Fibroblast of lung (primary cell): ENCODE data around the gene NUBPL. TPM values are rescaled to one million over a fixed set of nuclear protein-coding genes. Genes with fewer than 3 reads are reported as not detected.

ENCODE experiments used
- DNase-seq, 2 donors: peaks; one replicate each; pipeline versions ENCODE4 v3.0.0 to v3.0.0-alpha.2; 2010; ENCODE audit warnings: low read depth in 2 of 2
- H2AFZ ChIP-seq: 2 replicates; pipeline ENCODE4 v1.5.1; 2012; ENCODE audit warnings: low read length, control low read depth, inconsistent platforms
- H3K27ac ChIP-seq: 2 replicates; pipeline ENCODE4 v1.5.1; 2011; ENCODE audit warnings: low read length, control low read depth; ENCODE audit not compliant: insufficient read depth
- H3K27me3 ChIP-seq: 2 replicates; pipeline ENCODE4 v1.5.1; 2011; ENCODE audit warnings: mild to moderate bottlenecking, low read length; ENCODE audit not compliant: control insufficient read depth, insufficient read depth
- H3K36me3 ChIP-seq: 2 replicates; pipeline ENCODE4 v1.5.1; 2011; ENCODE audit warnings: low read length; ENCODE audit not compliant: control insufficient read depth, insufficient read depth
- H3K4me1 ChIP-seq: 2 replicates; pipeline ENCODE4 v1.5.1; 2011; ENCODE audit warnings: low read length; ENCODE audit not compliant: control insufficient read depth, insufficient read depth; ENCODE audit errors: extremely low read depth
- H3K4me2 ChIP-seq: 2 replicates; pipeline ENCODE4 v1.5.1; 2011; ENCODE audit warnings: low read length, control low read depth; ENCODE audit not compliant: insufficient read depth; ENCODE audit errors: extremely low read depth
- H3K4me3 ChIP-seq, 4 experiments: fragments of 200-600 bp in 1 of 4; sonication (generic) in 1 of 4; replicated peaks in 1 of 4; 2 replicates each; pipeline ENCODE4 v1.5.1; 2011 to 2016; ENCODE audit warnings: low read length in 4 of 4, low read depth in 3 of 4, mild to moderate bottlenecking in 3 of 4, control low read depth in 2 of 4, inconsistent platforms in 1 of 4, mixed read lengths in 1 of 4; ENCODE audit not compliant: insufficient read depth in 1 of 4; ENCODE audit errors: control extremely low read depth in 1 of 4
- H3K79me2 ChIP-seq: 2 replicates; pipeline ENCODE4 v1.5.1; 2012; ENCODE audit warnings: mild to moderate bottlenecking, low read length, inconsistent platforms; ENCODE audit not compliant: control insufficient read depth, insufficient read depth
- H3K9ac ChIP-seq: 2 replicates; pipeline ENCODE4 v1.5.1; 2011; ENCODE audit warnings: mild to moderate bottlenecking, low read length, control low read depth; ENCODE audit not compliant: insufficient read depth
- H3K9me3 ChIP-seq: 2 replicates; pipeline ENCODE4 v1.5.1; 2012; ENCODE audit warnings: low read depth, low read length; ENCODE audit not compliant: control insufficient read depth, insufficient read depth
- H4K20me1 ChIP-seq: 2 replicates; pipeline ENCODE4 v1.5.1; 2011; ENCODE audit warnings: low read length; ENCODE audit not compliant: control insufficient read depth, insufficient read depth; ENCODE audit errors: extremely low read depth
- EZH2 ChIP-seq: IDR thresholded peaks from 2 replicates; pipeline ENCODE4 v1.5.1; 2012; ENCODE audit warnings: low read length, control low read depth, mild to moderate bottlenecking; ENCODE audit errors: missing control alignments
- polyA plus RNA-seq, 2 donors: library from polyadenylated mRNA; depleted of rRNA in 1 of 2; stranded (reverse) in 1 of 2; unstranded in 1 of 2; fragments of >200 nt; gene quantifications; 2 replicates each; pipeline ENCODE4 v1.2.1, GENCODE V29; 2011 to 2012; ENCODE audit warnings: missing spikeins in 1 of 2
- total RNA-seq: library from RNA; depleted of rRNA; stranded (reverse); fragments of >200 nt; gene quantifications from 2 replicates; pipeline ENCODE4 v1.2.1, GENCODE V29; 2014
- TF ChIP-seq, protein P1 (sequence below), 2 donors: IDR thresholded peaks in 1 of 2; conservative IDR thresholded peaks in 1 of 2; 1 replicate in 1 of 2; 2 replicates in 1 of 2; pipeline ENCODE4 v1.5.1; 2011 to 2012; ENCODE audit warnings: low read length in 2 of 2, control low read depth in 1 of 2, inconsistent platforms in 1 of 2, low read depth in 1 of 2, mild to moderate bottlenecking in 1 of 2

The NUBPL gene
- total and polyA plus RNA-seq, 2 donors (not counting 1 experiment from before 2014, with no cell fraction given): 9.0 to 10.7 TPM

DNA sequence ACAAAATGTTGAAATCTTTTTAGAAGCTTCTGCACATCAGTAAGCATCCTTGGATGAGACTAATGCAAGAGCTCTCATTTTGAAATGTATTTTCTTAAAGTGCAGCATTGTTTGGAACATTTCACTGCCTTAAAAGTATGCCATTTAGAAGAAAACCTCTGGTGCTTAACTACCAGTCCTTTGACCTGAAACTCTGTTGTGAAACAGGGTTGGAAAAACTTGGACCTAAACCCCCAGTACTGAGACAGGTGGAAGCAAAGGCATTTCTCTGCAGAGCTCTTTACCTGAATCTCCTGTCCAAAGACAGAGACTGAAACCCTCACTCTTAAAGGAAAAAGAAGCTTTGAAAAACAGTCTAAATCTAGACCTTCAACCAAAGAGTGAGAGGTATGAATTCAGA, 207.2 kb downstream of the NUBPL start:
- no peak overlapping the region for H3K4me3 ChIP-seq
- no peak overlapping the region for H2AFZ ChIP-seq
- no peaks in the 10 kb centered on the region for H3K27me3 ChIP-seq
- H3K4me1 ChIP-seq: no peaks in the 10 kb centered on the region
- no peaks in the 10 kb centered on the region for H3K79me2 ChIP-seq
- no peak for DNase-seq
- TF ChIP-seq EZH2: no peak
- TF ChIP-seq, protein P1, sequence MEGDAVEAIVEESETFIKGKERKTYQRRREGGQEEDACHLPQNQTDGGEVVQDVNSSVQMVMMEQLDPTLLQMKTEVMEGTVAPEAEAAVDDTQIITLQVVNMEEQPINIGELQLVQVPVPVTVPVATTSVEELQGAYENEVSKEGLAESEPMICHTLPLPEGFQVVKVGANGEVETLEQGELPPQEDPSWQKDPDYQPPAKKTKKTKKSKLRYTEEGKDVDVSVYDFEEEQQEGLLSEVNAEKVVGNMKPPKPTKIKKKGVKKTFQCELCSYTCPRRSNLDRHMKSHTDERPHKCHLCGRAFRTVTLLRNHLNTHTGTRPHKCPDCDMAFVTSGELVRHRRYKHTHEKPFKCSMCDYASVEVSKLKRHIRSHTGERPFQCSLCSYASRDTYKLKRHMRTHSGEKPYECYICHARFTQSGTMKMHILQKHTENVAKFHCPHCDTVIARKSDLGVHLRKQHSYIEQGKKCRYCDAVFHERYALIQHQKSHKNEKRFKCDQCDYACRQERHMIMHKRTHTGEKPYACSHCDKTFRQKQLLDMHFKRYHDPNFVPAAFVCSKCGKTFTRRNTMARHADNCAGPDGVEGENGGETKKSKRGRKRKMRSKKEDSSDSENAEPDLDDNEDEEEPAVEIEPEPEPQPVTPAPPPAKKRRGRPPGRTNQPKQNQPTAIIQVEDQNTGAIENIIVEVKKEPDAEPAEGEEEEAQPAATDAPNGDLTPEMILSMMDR (conservative IDR thresholded peaks at IDR 0.05 in 1 of 2, IDR thresholded peaks at IDR 0.05 in 1 of 2; ENCODE audit: low read depth in 1 of 2, low read length in 2 of 2): no peak
- no peak overlapping the region for H3K9ac ChIP-seq
- H3K36me3 ChIP-seq: no peaks in the 10 kb centered on the region
- no peak overlapping the region for H3K27ac ChIP-seq
- H3K4me2 ChIP-seq: no peak overlapping the region
- H3K9me3 ChIP-seq: no peaks in the 10 kb centered on the region
- no peaks in the 10 kb centered on the region for H4K20me1 ChIP-seq

DNA sequence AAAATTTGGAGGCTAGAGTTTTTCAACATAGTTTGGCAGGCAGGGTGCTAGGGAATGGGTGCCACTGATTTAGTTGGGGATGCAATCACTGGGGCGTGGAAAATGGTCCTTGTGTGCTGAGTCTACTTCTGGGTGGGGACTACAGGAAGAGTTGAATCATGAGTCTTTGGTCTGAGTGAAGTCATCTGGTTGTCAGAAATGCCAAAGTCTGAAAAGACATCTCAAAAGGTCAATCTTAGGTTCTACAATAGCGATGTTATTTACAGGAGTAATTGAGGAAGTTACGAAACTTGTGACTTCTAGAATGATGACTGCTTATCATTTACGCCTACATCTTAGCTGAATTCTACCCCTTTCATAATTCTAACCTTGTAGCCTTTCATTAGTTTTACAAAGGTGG, 209.1 kb downstream of the NUBPL start:
- DNase-seq: peak; percentile 2 to 6
- Histone ChIP-seq H4K20me1 (no peaks in the 10 kb centered on the region), H3K27me3 (no peaks in the 10 kb centered on the region), H2AFZ (no peak overlapping the region), H3K9me3 (no peaks in the 10 kb centered on the region), H3K27ac (no peak overlapping the region), H3K4me3 (no peak overlapping the region), H3K4me2 (no peak overlapping the region), H3K4me1 (no peaks in the 10 kb centered on the region), H3K79me2 (no peaks in the 10 kb centered on the region), H3K9ac (no peak overlapping the region), H3K36me3 (no peaks in the 10 kb centered on the region)
- TF ChIP-seq EZH2: no peak
- TF ChIP-seq, protein P1 (conservative IDR thresholded peaks at IDR 0.05 in 1 of 2, IDR thresholded peaks at IDR 0.05 in 1 of 2; ENCODE audit: low read depth in 1 of 2, low read length in 2 of 2): no peak

DNA sequence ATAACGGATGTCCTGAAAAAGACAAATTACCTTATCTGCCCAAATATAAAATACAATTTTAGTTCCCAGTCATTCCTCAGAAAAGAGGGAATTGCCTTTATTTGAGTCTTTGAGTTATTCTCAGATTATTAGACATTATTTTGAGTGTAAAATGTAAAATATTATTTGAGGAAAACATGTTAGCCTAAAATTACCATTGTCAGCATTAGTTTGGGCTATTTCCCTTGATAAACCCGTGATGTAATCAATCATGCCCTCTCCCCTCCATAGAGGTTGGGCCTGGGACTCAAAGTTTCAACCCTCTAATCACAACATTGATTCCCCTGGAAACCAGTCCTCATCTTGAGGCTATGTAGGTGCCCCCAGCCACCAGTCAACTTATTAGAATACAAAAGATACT, 213.4 kb downstream of the NUBPL start:
- TF ChIP-seq EZH2: no peak
- TF ChIP-seq, protein P1 (conservative IDR thresholded peaks at IDR 0.05 in 1 of 2, IDR thresholded peaks at IDR 0.05 in 1 of 2; ENCODE audit: low read depth in 1 of 2, low read length in 2 of 2): no peak
- Histone ChIP-seq H3K9ac (no peak overlapping the region), H3K36me3 (no peaks in the 10 kb centered on the region), H2AFZ (no peak overlapping the region), H3K4me2 (no peak overlapping the region), H3K27ac (no peak overlapping the region), H3K4me3 (no peak overlapping the region), H3K4me1 (no peaks in the 10 kb centered on the region), H3K9me3 (no peaks in the 10 kb centered on the region), H4K20me1 (no peaks in the 10 kb centered on the region), H3K27me3 (no peaks in the 10 kb centered on the region), H3K79me2 (no peaks in the 10 kb centered on the region)
- no peak for DNase-seq
